K562 (cell line): ENCODE results near the gene CAMK2G. TPM values are rescaled to one million over a fixed set of nuclear protein-coding genes. Genes with fewer than 3 reads are reported as not detected.

Source experiments
- C11orf30 ChIP-seq: fragments of 450-650 bp; IDR thresholded peaks from 2 replicates; pipeline ENCODE4 v1.6.1; 2016; ENCODE audit warnings: low read depth, mild to moderate bottlenecking
- HDGF ChIP-seq: fragments of 450-650 bp; IDR thresholded peaks from 2 replicates; pipeline ENCODE4 v1.6.1; 2016
- MCM3 ChIP-seq: fragments of 450-650 bp; IDR thresholded peaks from 2 replicates; pipeline ENCODE4 v1.6.1; 2016
- MXI1 ChIP-seq: IDR thresholded peaks from 2 replicates; pipeline ENCODE4 v1.6.1; 2011; ENCODE audit warnings: low read depth, mild to moderate bottlenecking, improper control_type of control experiment, low read length
- OTX1 ChIP-seq: fragments of 450-650 bp; formaldehyde crosslinking; IDR thresholded peaks from 2 replicates; pipeline ENCODE4 v1.4.0; 2022; ENCODE audit warnings: mild to moderate bottlenecking
- RCOR1 ChIP-seq, 2 experiments: IDR thresholded peaks; 2 replicates each; pipeline ENCODE4 v1.6.1; 2012; ENCODE audit warnings: low read depth in 2 of 2, low read length in 2 of 2, borderline replicate concordance in 1 of 2, improper control_type of control experiment in 1 of 2
- SAFB ChIP-seq: fragments of 200-400 bp; formaldehyde crosslinking; IDR thresholded peaks from 2 replicates; pipeline ENCODE4 v1.6.1; 2017; ENCODE audit warnings: low read depth, low read length, borderline replicate concordance
- SMAD4 ChIP-seq: fragments of 250-450 bp; sonication (Bioruptor Pico); conservative IDR thresholded peaks from 2 replicates; pipeline ENCODE4 v1.8.0; 2021; ENCODE audit warnings: inconsistent platforms, mild to moderate bottlenecking, moderate library complexity
- SMARCA5 ChIP-seq: fragments of 450-650 bp; IDR thresholded peaks from 2 replicates; pipeline ENCODE4 v1.6.1; 2016
- TCF3 ChIP-seq: sonication (generic); formaldehyde crosslinking; IDR thresholded peaks from 2 replicates; pipeline ENCODE4 v1.4.0; 2020; ENCODE audit warnings: mild to moderate bottlenecking, missing genetic modification reagents
- ZFP30 ChIP-seq: fragments of 250-450 bp; sonication (Bioruptor Pico); IDR thresholded peaks from 2 replicates; pipeline ENCODE4 v1.8.0; 2022; ENCODE audit warnings: moderate library complexity, mild to moderate bottlenecking, inconsistent platforms, borderline replicate concordance
- ZNF445 ChIP-seq: fragments of 250-450 bp; sonication (Bioruptor Pico); IDR thresholded peaks from 2 replicates; pipeline ENCODE4 v1.4.0; 2020; ENCODE audit warnings: low read depth, mild to moderate bottlenecking, moderate library complexity
- polyA plus RNA-seq, 8 experiments: library from polyadenylated mRNA; depleted of rRNA in 4 of 8; stranded (reverse) in 5 of 8; unstranded in 3 of 8; fragments of >200 nt; fragmentation: Nextera tagmentation in 2 of 8; fragmentation: Illumina TruSeq in 1 of 8; extraction: Ambion mirVana in 2 of 8; extraction: Trizol in 1 of 8; gene quantifications; 2 replicates each; pipeline versions ENCODE4 v1.2.1 to v1.2.3, GENCODE V29; 2011 to 2014; ENCODE audit warnings: inconsistent platforms in 1 of 8, missing spikeins in 1 of 8
- total RNA-seq, 7 experiments: library from RNA; depleted of rRNA in 6 of 7; stranded (reverse); fragments of >200 nt in 6 of 7; fragmentation: Illumina TruSeq in 2 of 7; extraction: Trizol in 2 of 7; gene quantifications; 2 replicates each; pipeline versions ENCODE4 v1.2.1 to v1.2.3, GENCODE V29; 2011 to 2021; ENCODE audit warnings: low replicate concordance in 1 of 7
- TF ChIP-seq, protein P1 (sequence below): fragments of 250-450 bp; sonication (Bioruptor Pico); IDR thresholded peaks from 2 replicates; pipeline ENCODE4 v1.5.0; 2021; ENCODE audit warnings: mild to moderate bottlenecking, moderate library complexity
- TF ChIP-seq, protein P2 (sequence below), 2 experiments: fragments of 450-650 bp; formaldehyde crosslinking in 1 of 2; IDR thresholded peaks; 2 replicates each; pipeline versions ENCODE4 v1.4.0 to v1.6.1; 2014 to 2020; ENCODE audit warnings: mild to moderate bottlenecking in 2 of 2, borderline replicate concordance in 1 of 2, low read depth in 1 of 2
- TF ChIP-seq, protein P3 (sequence below): sonication (generic); IDR thresholded peaks from 2 replicates; pipeline ENCODE4 v1.6.1; 2016

Gene CAMK2G
- total and polyA plus RNA-seq, 9 of the 15 experiments (the other 6 are each of a cell fraction or from before 2014, with no cell fraction given) = 9.0 to 37.9 (median 32.6) TPM

DNA sequence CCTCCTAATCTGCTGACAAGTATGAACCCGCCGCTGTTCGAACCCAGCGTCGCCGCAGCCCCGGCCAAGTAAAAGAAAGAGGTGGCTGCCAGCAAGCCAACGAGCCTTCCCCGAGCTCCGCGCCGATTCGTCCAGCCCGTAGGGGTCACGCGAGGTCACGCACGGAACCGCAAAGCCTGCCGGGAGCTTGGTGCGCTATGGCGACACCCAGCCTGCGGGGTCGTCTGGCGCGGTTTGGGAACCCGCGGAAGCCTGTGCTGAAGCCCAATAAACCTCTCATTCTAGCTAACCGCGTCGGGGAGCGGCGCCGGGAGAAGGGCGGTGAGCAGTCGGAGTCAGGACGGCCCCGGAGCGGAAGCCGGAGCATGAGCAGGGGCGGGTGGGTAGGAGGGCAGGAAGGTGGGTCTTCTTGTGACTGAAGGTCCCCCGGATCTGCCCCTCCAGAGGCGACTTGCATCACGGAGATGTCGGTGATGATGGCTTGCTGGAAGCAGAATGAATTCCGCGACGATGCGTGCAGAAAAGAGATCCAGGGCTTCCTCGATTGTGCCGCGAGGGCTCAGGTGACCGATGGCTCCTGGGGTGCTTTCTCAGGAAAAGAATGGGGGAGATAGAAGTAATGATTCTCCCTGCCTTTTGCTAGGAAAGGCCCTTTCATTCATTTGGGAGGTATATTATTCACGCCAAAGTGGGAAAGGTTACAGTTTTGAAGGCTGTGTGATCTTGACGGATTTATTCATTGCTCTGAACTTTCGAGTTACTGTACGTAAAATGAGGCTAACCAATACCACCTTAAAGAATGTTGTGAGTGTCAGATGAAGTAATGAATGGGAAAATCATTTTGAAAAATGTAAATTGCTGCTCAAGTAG is 92.2 kb downstream of the CAMK2G start, which contains the start of gene CHCHD1 (continued):
- TF ChIP-seq RCOR1 (IDR thresholded peaks at IDR 0.05; ENCODE audit: borderline replicate concordance in 1 of 2, low read depth in 2 of 2, low read length in 2 of 2) = no peak
- TF ChIP-seq, protein P1, sequence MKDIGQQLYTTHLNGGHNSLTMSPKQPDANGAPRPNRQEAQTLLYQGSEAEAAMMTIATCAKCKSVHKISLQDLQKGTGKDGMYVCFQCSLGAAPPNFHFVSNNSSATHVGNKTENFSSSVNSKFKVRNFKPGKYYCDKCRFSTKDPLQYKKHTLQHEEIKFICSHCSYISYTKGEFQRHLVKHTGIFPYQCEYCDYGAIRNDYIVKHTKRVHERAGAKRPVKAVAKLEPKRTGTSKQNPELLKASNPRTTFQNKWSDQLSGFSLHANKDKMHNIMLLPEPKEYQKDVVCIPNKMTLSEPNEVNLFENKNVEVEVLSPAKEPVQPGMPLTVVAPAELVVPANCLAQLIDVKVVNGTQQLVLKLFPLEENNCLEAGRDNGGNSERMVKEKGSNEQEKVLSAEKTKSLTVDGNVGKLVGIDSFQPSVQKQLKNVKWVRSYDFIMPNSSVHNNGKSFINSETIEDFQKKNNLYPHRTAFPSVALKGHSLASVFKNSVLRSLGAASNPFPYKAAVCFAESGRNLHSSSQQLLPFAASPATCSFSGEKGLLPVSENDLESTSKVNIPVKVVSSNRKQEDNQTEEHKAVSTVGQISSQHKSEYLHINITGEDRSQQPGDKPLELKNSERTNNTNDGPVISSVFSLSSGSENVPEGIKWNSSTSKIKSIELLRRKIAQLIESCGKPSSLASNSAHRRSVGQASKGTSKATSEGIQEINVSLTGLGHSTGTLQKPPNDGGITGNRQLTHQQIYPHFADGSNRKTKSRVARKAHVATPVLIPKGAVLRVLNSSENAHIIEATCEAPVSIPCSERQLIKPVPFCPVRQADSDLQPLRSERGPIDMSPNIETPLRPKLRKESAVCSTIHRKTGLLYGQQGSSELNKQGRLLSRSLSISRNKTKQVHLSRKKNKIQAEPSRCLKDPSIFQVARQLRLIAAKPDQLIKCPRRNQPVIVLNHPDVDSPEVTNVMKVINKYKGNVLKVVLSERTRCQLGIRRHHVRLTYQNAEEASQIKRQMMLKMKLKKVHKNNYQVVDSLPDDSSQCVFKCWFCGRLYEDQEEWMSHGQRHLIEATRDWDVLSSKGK (CRISPR knock-in tag) = no peak
- no peak for TF ChIP-seq SMARCA5
- TF ChIP-seq TCF3 (CRISPR knock-in tag) = 0 out of 2 replicates have a peak, but pooled peaks have one; percentile 19
- no peak for TF ChIP-seq HDGF
- 0 out of 2 replicates have a peak, but pooled peaks have one; percentile 62 for TF ChIP-seq SMAD4 (CRISPR knock-in tag)
- TF ChIP-seq MCM3 = no peak
- peak; percentile 96 for TF ChIP-seq C11orf30
- no peak for TF ChIP-seq OTX1 (CRISPR knock-in tag)
- TF ChIP-seq, protein P2, sequence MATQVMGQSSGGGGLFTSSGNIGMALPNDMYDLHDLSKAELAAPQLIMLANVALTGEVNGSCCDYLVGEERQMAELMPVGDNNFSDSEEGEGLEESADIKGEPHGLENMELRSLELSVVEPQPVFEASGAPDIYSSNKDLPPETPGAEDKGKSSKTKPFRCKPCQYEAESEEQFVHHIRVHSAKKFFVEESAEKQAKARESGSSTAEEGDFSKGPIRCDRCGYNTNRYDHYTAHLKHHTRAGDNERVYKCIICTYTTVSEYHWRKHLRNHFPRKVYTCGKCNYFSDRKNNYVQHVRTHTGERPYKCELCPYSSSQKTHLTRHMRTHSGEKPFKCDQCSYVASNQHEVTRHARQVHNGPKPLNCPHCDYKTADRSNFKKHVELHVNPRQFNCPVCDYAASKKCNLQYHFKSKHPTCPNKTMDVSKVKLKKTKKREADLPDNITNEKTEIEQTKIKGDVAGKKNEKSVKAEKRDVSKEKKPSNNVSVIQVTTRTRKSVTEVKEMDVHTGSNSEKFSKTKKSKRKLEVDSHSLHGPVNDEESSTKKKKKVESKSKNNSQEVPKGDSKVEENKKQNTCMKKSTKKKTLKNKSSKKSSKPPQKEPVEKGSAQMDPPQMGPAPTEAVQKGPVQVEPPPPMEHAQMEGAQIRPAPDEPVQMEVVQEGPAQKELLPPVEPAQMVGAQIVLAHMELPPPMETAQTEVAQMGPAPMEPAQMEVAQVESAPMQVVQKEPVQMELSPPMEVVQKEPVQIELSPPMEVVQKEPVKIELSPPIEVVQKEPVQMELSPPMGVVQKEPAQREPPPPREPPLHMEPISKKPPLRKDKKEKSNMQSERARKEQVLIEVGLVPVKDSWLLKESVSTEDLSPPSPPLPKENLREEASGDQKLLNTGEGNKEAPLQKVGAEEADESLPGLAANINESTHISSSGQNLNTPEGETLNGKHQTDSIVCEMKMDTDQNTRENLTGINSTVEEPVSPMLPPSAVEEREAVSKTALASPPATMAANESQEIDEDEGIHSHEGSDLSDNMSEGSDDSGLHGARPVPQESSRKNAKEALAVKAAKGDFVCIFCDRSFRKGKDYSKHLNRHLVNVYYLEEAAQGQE (IDR thresholded peaks at IDR 0.05; ENCODE audit: borderline replicate concordance) = no peak
- TF ChIP-seq, protein P2 (CRISPR knock-in tag; IDR thresholded peaks at IDR 0.05; ENCODE audit: low read depth) = no peak; the same call in 1 of the 2 replicates
- TF ChIP-seq ZFP30 (CRISPR knock-in tag) = no peak
- TF ChIP-seq SAFB = no peak
- TF ChIP-seq ZNF445 (CRISPR knock-in tag) = no peak
- no peak for TF ChIP-seq MXI1
- TF ChIP-seq, protein P3, sequence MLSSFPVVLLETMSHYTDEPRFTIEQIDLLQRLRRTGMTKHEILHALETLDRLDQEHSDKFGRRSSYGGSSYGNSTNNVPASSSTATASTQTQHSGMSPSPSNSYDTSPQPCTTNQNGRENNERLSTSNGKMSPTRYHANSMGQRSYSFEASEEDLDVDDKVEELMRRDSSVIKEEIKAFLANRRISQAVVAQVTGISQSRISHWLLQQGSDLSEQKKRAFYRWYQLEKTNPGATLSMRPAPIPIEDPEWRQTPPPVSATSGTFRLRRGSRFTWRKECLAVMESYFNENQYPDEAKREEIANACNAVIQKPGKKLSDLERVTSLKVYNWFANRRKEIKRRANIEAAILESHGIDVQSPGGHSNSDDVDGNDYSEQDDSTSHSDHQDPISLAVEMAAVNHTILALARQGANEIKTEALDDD = no peak
